Hepatocyte (in vitro differentiated cells): ENCODE measurements around the gene NFIA.

ENCODE experiments used
- CTCF ChIP-seq: fragments of 200-600 bp; sonication (generic); IDR thresholded peaks from 2 replicates; pipeline ENCODE4 v1.5.1; 2016; ENCODE audit warnings: antibody characterized with exemption, mild to moderate bottlenecking; ENCODE audit not compliant: poor library complexity
- EZH2 ChIP-seq: fragments of 200-600 bp; sonication (generic); IDR thresholded peaks from 2 replicates; pipeline ENCODE4 v1.6.1; 2016; ENCODE audit warnings: antibody characterized with exemption, mild to moderate bottlenecking, borderline replicate concordance
- EZH2phosphoT487 ChIP-seq: fragments of 200-600 bp; sonication (generic); IDR thresholded peaks from one replicate; pipeline ENCODE4 v1.6.1; 2018; ENCODE audit warnings: antibody characterized with exemption, mild to moderate bottlenecking, low read depth, moderate library complexity; ENCODE audit not compliant: unreplicated experiment, severe bottlenecking

GRCh38 chr1:61397495-61397894, 315.1 kb downstream of the NFIA start:
- TF ChIP-seq CTCF (no peak), EZH2 (no peak), EZH2phosphoT487 (no peak)
